NCI-H1092 treated with DMSO at 0.1 percent for 48 hours (cell line): ENCODE measurements around the gene CORO2A.
A peak's percentile ranks its signal among the peaks of the same experiment; 100 is the strongest.

Source experiments
- DNase-seq: peaks from one replicate; lab custom pipeline; 2025; lab: John Stamatoyannopoulos, UW

Gene CORO2A

DNA sequence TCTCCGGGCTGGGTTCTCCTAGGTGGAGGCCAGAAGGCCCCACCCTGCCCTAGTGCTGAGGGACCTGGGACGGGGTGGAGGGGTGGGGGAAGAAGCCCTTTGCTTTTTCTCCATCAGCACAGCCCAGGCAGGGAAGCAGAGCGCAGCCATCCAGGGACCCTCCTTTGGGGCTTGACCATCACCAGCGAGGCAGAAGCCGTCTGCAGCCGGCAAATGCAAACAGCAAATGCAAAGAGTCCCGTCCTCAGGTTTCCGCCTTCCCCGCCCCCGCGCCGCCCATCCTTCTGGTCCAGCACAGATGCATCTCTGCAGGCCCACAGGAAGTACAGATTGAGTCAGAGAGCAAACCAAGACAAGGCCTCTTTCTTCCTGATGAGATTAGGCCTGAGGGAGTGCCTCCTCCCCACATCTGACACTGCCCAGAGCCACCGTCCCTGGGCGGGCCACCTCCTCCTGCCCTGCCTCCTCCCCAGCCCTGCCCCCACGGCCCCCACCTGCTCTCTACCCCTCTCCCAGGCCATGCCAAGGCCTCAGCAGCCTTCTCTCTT is 23.4 kb downstream of the CORO2A start:
- DNase-seq: no peak

DNA sequence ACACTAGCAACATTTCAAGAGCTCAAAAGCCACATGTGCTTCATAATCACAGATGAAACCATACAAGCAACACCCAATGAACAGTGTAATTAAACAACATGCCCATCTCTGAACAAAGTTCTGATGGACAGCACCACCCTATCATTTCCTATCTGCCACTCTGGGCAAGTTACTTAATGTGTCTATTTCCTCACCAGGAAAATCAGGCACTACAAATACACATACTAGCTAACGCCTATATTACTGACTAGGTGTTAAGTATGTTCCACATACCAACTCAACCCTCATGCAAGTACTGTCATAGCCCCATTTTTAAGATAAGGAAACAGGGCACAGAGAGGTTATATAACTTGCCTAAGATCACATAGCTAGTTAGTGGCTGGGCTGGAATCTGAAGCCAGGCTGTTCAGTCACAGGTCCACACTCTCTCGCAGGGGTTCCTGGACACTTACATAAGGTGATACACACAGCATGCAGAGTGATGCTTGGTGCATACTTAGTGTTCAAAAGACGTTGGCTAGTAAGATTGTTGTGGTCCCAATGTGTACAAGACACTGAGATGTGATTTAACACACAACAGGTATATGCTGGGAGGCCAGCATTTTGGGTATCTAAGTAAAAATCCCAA is 24.2 kb downstream of the CORO2A start:
- no peak for DNase-seq

DNA sequence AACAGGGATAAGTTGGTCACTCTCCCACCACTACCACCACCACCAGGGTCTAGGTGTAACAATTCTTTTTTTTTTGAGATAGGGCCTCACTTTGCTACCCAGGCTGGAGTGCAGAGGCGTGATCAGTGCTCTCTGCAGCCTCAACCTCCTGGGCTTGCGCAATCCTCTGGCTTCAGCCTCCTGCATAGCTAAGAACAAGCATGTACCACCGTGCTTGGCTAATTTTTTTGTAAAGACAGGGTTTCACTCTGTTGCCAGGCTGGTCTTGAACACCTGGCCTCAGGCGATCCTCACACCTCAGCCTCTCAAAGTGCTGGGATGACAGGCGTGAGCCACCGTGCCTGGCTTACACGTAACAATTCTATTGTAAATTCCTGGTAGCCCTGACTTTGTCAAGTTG is 27.5 kb downstream of the CORO2A start:
- no peak for DNase-seq

DNA sequence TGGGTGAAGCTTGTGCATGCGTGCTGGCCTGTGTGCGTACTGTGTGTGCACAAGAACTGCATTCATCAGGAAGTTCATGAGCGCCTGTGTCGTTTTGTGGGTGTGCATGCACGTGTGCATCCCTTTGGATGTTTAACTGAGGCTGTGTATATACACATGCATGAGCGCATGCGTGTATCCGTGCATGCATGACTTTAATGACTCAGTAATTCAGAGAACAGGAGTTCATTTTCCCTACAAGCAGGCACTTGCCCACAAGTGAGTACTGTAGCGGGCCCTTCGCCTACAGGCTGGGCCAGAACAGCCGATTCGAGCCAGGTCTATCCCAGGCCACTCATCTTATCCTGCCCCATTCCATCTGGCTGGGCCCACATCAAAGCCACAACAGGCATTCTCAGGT is 29.8 kb downstream of the CORO2A start:
- no peak for DNase-seq

DNA sequence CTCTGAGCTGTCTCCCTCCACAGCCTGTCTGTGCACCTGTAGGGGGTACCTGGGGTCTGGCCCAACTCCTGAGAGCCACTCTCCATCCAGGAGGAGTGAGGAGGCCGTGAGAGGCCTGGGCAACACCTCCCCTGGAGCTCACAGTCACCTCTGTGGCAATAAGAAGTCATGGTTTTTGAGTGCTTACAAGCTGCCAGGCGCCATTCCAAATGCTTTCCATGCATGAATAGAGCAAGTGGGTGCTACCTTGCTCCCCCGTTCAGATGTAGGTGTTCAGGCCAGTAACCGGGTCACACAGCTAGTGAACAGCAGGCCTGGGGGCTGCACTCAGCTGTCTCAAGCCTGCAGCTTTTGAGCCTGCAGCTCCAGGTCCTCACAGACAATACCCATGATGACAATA is 30.6 kb downstream of the CORO2A start:
- no peak for DNase-seq

DNA sequence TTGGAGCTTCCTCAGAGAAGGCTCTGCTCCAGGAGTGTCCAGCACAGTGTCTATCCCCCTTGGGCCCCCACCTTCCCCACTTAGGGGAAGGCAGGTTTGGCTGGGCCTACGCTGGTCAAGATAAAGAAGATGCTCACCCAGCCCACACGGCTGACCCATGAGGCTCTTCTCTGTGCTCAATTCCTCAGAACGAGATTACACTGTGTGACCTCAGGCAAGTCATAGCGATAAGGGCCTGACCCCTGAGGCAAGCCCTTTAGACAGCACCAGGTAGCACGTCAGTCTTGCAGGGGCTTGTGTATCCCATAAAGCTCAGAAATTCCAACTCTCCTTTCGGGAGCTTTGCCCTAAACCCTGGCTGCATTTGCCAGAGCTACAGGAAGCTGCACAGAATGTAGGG is 32.6 kb downstream of the CORO2A start:
- no peak for DNase-seq

- no peak for DNase-seq
Measured at GRCh38 chr9:98159301-98159700, 33.1 kb downstream of the CORO2A start.

GRCh38 chr9:98158071-98158831 is 34.2 kb downstream of the CORO2A start:
- peak; percentile 87 for DNase-seq

- no peak for DNase-seq
Measured at GRCh38 chr9:98157372-98157771, 35.1 kb downstream of the CORO2A start.

DNA sequence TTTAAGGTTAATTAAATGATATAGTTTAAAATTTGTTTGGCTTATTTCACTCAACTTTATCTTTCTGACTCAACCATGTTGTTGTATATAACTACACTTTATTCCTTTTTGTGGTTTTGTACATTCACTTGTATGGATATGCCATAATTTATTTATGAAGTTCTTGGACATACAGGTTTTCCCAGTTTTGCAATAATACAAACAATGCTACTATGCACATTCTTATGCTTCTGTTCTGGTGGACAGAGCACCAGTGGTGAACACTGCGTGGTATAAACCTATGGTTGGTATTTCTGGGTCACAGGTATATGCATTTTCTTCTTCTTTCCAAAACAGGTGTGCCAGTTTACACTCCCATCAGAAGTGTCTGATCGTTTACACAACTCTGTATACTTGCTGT is 37.8 kb downstream of the CORO2A start:
- DNase-seq: no peak

DNA sequence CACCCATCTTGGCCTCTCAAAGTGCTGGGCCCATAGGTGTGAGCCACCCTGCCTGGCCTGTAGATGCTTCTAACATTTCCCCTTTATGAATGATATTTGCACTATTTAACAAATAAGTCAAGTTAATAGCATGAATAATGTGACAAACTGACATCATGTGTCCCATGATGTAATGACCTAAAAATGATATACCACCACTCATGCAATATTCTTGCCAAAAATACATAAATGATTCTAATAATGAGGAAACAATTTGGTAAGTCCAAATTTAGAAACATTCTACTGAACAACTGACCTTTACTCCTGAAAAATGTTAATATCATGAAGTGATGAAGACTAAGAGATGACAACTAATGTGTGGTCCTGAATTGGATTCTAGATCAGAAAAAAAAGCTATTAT is 39.9 kb downstream of the CORO2A start:
- DNase-seq: no peak

- DNase-seq: no peak
Measured at GRCh38 chr9:98150721-98151120, 41.7 kb downstream of the CORO2A start.

DNA sequence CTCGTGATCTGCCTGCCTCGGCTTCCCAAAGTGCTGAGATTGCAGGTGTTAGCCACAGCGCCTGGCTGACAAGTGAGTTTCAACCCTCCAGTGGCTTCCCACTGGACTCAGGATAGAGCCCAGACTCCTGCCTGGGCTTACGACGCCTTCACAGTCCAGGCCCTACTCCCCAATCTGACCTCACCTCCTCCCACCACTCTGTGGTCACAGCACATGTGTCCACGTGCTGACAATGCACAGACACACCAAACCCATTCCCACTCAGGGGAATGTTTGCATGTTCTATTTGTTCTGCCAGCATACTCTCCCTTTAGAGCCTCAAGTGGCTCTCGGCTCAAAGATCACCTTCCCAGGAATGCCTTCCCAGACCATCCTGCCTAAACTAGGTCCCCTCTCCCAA is 42.3 kb downstream of the CORO2A start:
- no peak for DNase-seq

DNA sequence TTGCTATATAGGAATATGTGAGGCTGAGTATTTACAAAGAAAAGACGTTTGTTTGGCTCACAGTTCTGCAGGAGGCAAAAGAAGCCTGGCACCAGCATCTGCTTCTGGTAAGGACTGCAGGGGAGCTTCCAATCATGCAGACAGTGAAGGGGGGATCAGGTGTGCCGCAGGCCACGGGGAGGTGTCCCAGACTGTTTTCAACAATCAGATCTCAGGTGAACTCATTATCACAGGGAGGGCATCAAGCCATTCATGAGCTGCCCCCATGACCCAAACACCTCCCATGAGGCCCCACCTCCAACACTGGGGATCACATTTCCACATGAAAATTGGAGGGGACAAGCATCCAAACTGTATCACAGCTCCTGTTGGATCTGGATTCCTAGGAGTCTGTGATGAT is 43.0 kb downstream of the CORO2A start:
- no peak for DNase-seq

- no peak for DNase-seq
Measured at GRCh38 chr9:98148486-98148885, 44.0 kb downstream of the CORO2A start.

- DNase-seq: no peak
Measured at GRCh38 chr9:98147582-98147981, 44.9 kb downstream of the CORO2A start.

- no peak for DNase-seq
Measured at GRCh38 chr9:98146101-98146991, 46.1 kb downstream of the CORO2A start.

- DNase-seq: no peak
Measured at GRCh38 chr9:98144631-98145030, 47.8 kb downstream of the CORO2A start.

GRCh38 chr9:98144076-98144475 is 48.4 kb downstream of the CORO2A start:
- DNase-seq: no peak

DNA sequence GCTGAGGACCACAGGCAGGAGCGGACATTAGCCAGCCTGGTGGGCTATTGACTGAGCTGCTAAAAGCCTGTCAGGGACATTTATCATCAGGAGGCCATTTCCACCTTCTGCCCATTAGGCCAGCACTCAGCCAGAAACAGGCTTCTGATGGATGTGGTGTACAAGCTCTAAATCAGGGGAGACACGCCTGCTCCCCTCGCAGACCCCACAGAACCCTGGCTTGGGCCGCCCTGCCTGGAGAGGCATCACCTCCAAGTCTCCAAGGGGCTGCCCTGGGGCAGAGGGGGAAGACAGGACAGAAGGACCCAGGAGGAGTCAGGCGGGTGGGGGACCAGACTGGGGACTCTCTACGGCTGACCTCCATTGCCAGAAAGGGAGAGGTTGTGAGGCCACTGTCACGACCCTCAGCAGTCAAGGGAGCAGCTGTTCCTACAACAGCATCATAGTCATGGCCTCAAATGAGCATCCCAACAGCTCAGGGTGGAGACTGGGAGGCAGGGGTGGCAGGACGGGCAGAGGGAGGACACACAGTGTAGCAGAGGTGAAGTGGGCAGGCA is 49.4 kb downstream of the CORO2A start:
- DNase-seq: no peak

DNA sequence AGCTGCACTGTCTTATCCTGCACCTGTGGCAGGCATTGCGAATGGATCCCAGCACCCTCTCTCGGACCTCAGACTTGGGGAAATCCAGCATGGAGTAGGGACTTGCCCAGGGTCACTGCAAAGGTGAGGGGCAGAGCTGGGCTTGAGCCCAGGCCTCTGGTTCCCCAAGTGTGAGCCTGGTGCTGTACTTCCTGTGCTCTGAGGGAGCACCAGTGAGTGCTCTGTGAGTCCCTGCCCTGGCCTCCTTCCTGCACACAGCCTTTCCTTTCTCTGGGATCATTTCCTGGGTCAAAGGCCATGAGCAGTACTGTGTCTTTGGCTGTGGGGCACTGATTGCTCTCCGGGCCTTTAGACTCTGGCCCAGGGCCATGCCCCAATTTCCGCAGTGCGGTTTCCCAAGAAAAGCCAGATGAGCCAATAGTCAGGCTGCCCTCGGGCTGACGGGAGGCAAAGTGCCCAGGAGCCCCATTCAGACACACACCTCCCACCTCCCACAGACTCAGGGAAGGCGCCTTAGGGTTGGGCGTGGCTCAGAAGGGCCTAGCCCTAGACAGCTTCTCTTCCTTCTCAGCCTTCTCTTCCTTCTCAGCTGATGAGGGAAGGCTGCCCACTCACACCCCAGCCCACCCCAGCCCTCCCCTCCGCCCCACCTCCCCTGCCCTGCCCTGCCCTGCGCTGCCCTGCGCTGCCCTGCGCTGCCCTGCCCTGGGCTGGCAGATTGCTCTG is 50.1 kb downstream of the CORO2A start:
- DNase-seq: no peak

DNA sequence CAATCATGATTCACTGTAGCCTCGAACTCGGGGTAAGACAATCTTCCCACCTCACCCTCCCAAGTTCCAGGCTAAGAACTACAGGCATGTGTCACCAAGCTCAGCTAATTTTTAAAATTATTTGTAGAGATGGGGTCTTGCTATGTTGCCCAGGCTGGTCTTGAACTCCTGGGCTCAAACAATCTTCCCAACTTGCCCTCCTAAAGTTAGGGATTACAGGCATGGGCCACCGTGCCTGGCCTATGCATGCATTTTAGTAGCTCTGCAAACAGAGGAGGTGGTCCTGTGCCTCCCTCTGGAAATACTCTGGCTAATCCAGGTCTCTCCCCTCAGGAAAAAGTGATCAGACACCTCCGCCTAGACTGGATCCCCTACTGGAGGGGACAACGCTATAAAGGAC is 51.9 kb downstream of the CORO2A start:
- no peak for DNase-seq
